CD14-positive monocyte (primary cell): ENCODE results near the gene CMSS1. TPM values are rescaled to one million over a fixed set of nuclear protein-coding genes. Genes with fewer than 3 reads are reported as not detected.

Experiments
- DNase-seq, 3 donors: peaks; one replicate each; pipeline ENCODE4 v3.0.0-alpha.2; 2011 to 2022
- H2AFZ ChIP-seq: 2 replicates; pipeline ENCODE4 v1.6.0; 2012; ENCODE audit warnings: mild to moderate bottlenecking, low read depth, low read length, inconsistent platforms; ENCODE audit not compliant: insufficient read depth, poor library complexity, severe bottlenecking
- H3K27ac ChIP-seq, 2 donors: 1 replicate in 1 of 2; 2 replicates in 1 of 2; pipeline ENCODE4 v1.5.1; 2012 to 2013; ENCODE audit warnings: low read length in 2 of 2, control low read depth in 1 of 2, inconsistent platforms in 1 of 2, low read depth in 1 of 2, mild to moderate bottlenecking in 1 of 2
- H3K27me3 ChIP-seq, 2 donors: one replicate each; pipeline versions ENCODE4 v1.6.0 to v1.6.1; 2011 to 2013; ENCODE audit warnings: low read length in 2 of 2; ENCODE audit not compliant: control insufficient read depth in 2 of 2, insufficient read depth in 2 of 2
- H3K36me3 ChIP-seq, 2 donors: replicated peaks in 1 of 2; 1 replicate in 1 of 2; 2 replicates in 1 of 2; pipeline versions ENCODE4 v1.5.1 to v1.6.1; 2012 to 2013; ENCODE audit warnings: low read length in 2 of 2, control low read depth in 1 of 2, inconsistent platforms in 1 of 2, mild to moderate bottlenecking in 1 of 2; ENCODE audit not compliant: insufficient read depth in 2 of 2, control insufficient read depth in 1 of 2
- H3K4me1 ChIP-seq, 2 donors: 1 replicate in 1 of 2; 2 replicates in 1 of 2; pipeline versions ENCODE4 v1.5.1 to v1.6.1; 2012 to 2013; ENCODE audit warnings: low read length in 2 of 2, control low read depth in 1 of 2, inconsistent platforms in 1 of 2, mild to moderate bottlenecking in 1 of 2, moderate library complexity in 1 of 2; ENCODE audit not compliant: insufficient read depth in 2 of 2, control insufficient read depth in 1 of 2
- H3K4me2 ChIP-seq: replicated peaks from 2 replicates; pipeline ENCODE3; 2012; ENCODE audit warnings: low read length, moderate library complexity, mild to moderate bottlenecking; ENCODE audit not compliant: poor library complexity, severe bottlenecking; ENCODE audit errors: extremely low read depth
- H3K4me3 ChIP-seq, 3 experiments: fragments of 200-600 bp in 1 of 3; sonication (generic) in 1 of 3; replicated peaks in 1 of 3; 1 replicate in 2 of 3; 2 replicates in 1 of 3; pipeline ENCODE4 v1.5.1; 2011 to 2013; ENCODE audit warnings: low read length in 3 of 3, mild to moderate bottlenecking in 3 of 3, control low read depth in 2 of 3, low read depth in 2 of 3, inconsistent platforms in 1 of 3, moderate library complexity in 1 of 3
- H3K79me2 ChIP-seq: 2 replicates; pipeline ENCODE4 v1.6.0; 2012; ENCODE audit warnings: mild to moderate bottlenecking, control low read depth, inconsistent platforms, low read length, moderate library complexity; ENCODE audit not compliant: insufficient read depth
- H3K9ac ChIP-seq: 2 replicates; pipeline ENCODE4 v1.6.0; 2017; ENCODE audit warnings: low read length, mild to moderate bottlenecking; ENCODE audit not compliant: insufficient read depth, poor library complexity, severe bottlenecking
- H3K9me3 ChIP-seq, 2 donors: replicated peaks in 1 of 2; 1 replicate in 1 of 2; 2 replicates in 1 of 2; pipeline versions ENCODE4 v1.5.1 to v1.6.1; 2012 to 2013; ENCODE audit warnings: low read length in 2 of 2, control low read depth in 1 of 2; ENCODE audit not compliant: control insufficient read depth in 1 of 2, insufficient read depth in 1 of 2
- H4K20me1 ChIP-seq: 2 replicates; pipeline ENCODE4 v1.6.0; 2012; ENCODE audit warnings: mild to moderate bottlenecking, low read length, control low read depth, moderate library complexity; ENCODE audit not compliant: insufficient read depth
- H3K27ac Mint-ChIP-seq, 7 donors: one replicate each; pipeline ENCODE4 v1.8.0; 2020; ENCODE audit warnings: mild to moderate bottlenecking in 7 of 7, mixed read lengths in 7 of 7, moderate library complexity in 6 of 7, inconsistent platforms in 2 of 7
- H3K27me3 Mint-ChIP-seq, 3 donors: one replicate each; pipeline ENCODE4 v1.8.0; 2021 to 2022; ENCODE audit warnings: low read depth in 3 of 3, mild to moderate bottlenecking in 3 of 3, mixed read lengths in 3 of 3, moderate library complexity in 3 of 3, inconsistent platforms in 1 of 3
- H3K36me3 Mint-ChIP-seq, 2 donors: one replicate each; pipeline ENCODE4 v1.8.0; 2020; ENCODE audit warnings: mixed read lengths in 2 of 2, inconsistent platforms in 1 of 2, mild to moderate bottlenecking in 1 of 2
- H3K4me1 Mint-ChIP-seq: one replicate; pipeline ENCODE4 v1.8.0; 2020; ENCODE audit warnings: mild to moderate bottlenecking, mixed read lengths
- H3K4me3 Mint-ChIP-seq, 2 donors: one replicate each; pipeline ENCODE4 v1.8.0; 2020; ENCODE audit warnings: mild to moderate bottlenecking in 2 of 2, mixed read lengths in 2 of 2, moderate library complexity in 1 of 2
- H3K9me3 Mint-ChIP-seq, 7 donors: one replicate each; pipeline ENCODE4 v1.8.0; 2020 to 2022; ENCODE audit warnings: mixed read lengths in 7 of 7, mild to moderate bottlenecking in 6 of 7, moderate library complexity in 6 of 7, inconsistent platforms in 2 of 7
- WGBS: methylation state at CpG from one replicate; pipeline ENCODE4 v1.1.5; 2013; ENCODE audit warnings: missing lambda C conversion rate; ENCODE audit not compliant: insufficient coverage; 5-methylcytosine and 5-hydroxymethylcytosine counted together
- intact Hi-C, 2 donors: fragments of 100-400 bp; cut with micrococcal nuclease; formaldehyde crosslinking; loops; one replicate each; pipeline versions ENCODE4 v1.15.0 to v1.15.1; 2023
- polyA plus RNA-seq, 3 donors: library from polyadenylated mRNA; depleted of rRNA in 1 of 3; unstranded in 2 of 3; stranded (reverse) in 1 of 3; fragments of 300-500 nt in 2 of 3; fragments of >200 nt in 1 of 3; fragmentation: Illumina TruSeq in 2 of 3; gene quantifications; 1 replicate in 2 of 3; 2 replicates in 1 of 3; pipeline ENCODE4 v1.2.3, GENCODE V29; 2012 to 2021
- TF ChIP-seq, protein P1 (sequence below): fragments of 200-600 bp; IDR thresholded peaks from one replicate; pipeline ENCODE4 v1.8.0; 2022; ENCODE audit warnings: antibody characterized with exemption, mild to moderate bottlenecking

The CMSS1 gene
- polyA plus RNA-seq, 3 donors = 1.1 to 3.6 (median 2.2) TPM

DNA sequence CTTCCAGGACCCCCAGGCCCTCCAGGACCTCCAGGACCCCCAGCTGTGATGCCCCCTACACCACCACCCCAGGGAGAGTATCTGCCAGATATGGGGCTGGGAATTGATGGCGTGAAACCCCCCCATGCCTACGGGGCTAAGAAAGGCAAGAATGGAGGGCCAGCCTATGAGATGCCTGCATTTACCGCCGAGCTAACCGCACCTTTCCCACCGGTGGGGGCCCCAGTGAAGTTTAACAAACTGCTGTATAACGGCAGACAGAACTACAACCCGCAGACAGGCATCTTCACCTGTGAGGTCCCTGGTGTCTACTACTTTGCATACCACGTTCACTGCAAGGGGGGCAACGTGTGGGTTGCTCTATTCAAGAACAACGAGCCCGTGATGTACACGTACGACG, 22.1 kb upstream of the CMSS1 start:
- no peak for DNase-seq
- H3K27me3 Mint-ChIP-seq = peaks cover 0 to 3% (median 3%) of the 10 kb centered on the region in 3 donors
- H3K9me3 Mint-ChIP-seq = peaks cover 0 to 3% (median 0%) of the 10 kb centered on the region in 7 donors
- H3K27ac ChIP-seq = no peak overlapping the region
- no peaks in the 10 kb centered on the region for H3K36me3 ChIP-seq
- no peak overlapping the region for H2AFZ ChIP-seq
- TF ChIP-seq, protein P1, sequence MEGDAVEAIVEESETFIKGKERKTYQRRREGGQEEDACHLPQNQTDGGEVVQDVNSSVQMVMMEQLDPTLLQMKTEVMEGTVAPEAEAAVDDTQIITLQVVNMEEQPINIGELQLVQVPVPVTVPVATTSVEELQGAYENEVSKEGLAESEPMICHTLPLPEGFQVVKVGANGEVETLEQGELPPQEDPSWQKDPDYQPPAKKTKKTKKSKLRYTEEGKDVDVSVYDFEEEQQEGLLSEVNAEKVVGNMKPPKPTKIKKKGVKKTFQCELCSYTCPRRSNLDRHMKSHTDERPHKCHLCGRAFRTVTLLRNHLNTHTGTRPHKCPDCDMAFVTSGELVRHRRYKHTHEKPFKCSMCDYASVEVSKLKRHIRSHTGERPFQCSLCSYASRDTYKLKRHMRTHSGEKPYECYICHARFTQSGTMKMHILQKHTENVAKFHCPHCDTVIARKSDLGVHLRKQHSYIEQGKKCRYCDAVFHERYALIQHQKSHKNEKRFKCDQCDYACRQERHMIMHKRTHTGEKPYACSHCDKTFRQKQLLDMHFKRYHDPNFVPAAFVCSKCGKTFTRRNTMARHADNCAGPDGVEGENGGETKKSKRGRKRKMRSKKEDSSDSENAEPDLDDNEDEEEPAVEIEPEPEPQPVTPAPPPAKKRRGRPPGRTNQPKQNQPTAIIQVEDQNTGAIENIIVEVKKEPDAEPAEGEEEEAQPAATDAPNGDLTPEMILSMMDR = no peak
- H3K4me3 Mint-ChIP-seq = no peak overlapping the region
- H3K27me3 ChIP-seq = no peaks in the 10 kb centered on the region
- H4K20me1 ChIP-seq = no peaks in the 10 kb centered on the region
- H3K9ac ChIP-seq = no peak overlapping the region
- 94% methylated on average over 14 of the region's 15 CpGs for WGBS
- H3K9me3 ChIP-seq = no peaks in the 10 kb centered on the region
- H3K4me1 ChIP-seq = no peaks in the 10 kb centered on the region
- H3K4me3 ChIP-seq = no peak overlapping the region
- intact Hi-C loops = no loop called here
- no peaks in the 10 kb centered on the region for H3K79me2 ChIP-seq
- H3K27ac Mint-ChIP-seq = no peak overlapping the region
- H3K4me2 ChIP-seq = no peak overlapping the region
- no peaks in the 10 kb centered on the region for H3K4me1 Mint-ChIP-seq
- H3K36me3 Mint-ChIP-seq = no peaks in the 10 kb centered on the region

DNA sequence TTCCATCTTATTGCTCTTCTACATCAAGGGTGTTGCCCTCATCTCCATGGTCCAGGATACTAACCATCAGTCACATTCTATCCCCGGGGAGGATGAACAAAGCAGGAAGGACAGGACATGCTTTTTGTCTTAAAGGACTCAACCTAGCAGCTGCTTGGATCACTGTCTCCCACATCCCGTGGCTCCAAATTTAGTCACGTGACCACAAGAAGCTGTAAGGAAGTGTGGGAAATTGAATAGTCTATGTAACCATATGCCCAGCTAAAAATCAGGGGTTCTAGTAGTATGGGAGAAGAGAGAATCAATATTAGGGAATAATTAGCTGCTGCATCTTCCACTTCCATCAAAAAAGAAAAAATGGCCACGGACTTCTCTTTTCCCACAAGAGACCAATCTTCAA, 18.2 kb upstream of the CMSS1 start:
- no peak overlapping the region for H3K9ac ChIP-seq
- H3K27me3 ChIP-seq = no peaks in the 10 kb centered on the region
- no peaks in the 10 kb centered on the region for H3K4me1 Mint-ChIP-seq
- TF ChIP-seq, protein P1 = no peak
- H3K9me3 ChIP-seq = peaks cover 0 to 6% of the 10 kb centered on the region in 2 donors
- no peaks in the 10 kb centered on the region for H3K4me1 ChIP-seq
- intact Hi-C loops = no loop called here
- H2AFZ ChIP-seq = no peak overlapping the region
- no peak overlapping the region for H3K4me2 ChIP-seq
- H3K36me3 ChIP-seq = no peaks in the 10 kb centered on the region
- no peak overlapping the region for H3K27ac Mint-ChIP-seq
- peaks cover 0 to 11% (median 4%) of the 10 kb centered on the region in 7 donors for H3K9me3 Mint-ChIP-seq
- no peak overlapping the region for H3K4me3 ChIP-seq
- no peak overlapping the region for H3K4me3 Mint-ChIP-seq
- peaks cover 0 to 5% (median 0%) of the 10 kb centered on the region in 3 donors for H3K27me3 Mint-ChIP-seq
- H3K79me2 ChIP-seq = no peaks in the 10 kb centered on the region
- 100% methylated on average over 1 of the region's 4 CpGs for WGBS
- no peak for DNase-seq
- no peaks in the 10 kb centered on the region for H3K36me3 Mint-ChIP-seq
- H4K20me1 ChIP-seq = no peaks in the 10 kb centered on the region
- no peak overlapping the region for H3K27ac ChIP-seq
